ENCODE data around the gene RTKN2.

The RTKN2 gene

GRCh38 chr10:62172465-62172864, 96.2 kb downstream of the RTKN2 start:
- DNase-seq (ENCODE audit: low spot score), result no peak

DNA sequence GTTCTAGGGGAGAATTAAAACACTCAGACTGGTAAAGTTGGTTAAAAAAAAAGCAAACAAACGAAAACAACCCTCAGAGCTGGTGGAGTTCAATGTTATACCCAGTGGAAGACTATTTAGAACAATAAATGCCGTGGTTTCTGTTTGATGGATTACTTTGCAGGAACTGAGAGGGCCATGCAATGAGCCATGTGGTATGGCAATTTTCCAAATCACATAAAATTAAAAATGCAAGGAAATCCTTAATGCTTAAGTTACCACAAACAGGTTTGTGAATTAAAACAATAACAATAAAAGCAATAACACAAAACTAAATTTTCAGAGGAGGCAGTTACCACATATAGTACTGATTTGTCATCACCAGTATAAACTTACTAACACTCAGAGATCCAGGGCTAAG, 96.9 kb downstream of the RTKN2 start:
- no peak for DNase-seq (ENCODE audit: low spot score)

- no peak for DNase-seq (ENCODE audit: low spot score)
Observed at GRCh38 chr10:62170732-62171131, 97.9 kb downstream of the RTKN2 start.

DNA sequence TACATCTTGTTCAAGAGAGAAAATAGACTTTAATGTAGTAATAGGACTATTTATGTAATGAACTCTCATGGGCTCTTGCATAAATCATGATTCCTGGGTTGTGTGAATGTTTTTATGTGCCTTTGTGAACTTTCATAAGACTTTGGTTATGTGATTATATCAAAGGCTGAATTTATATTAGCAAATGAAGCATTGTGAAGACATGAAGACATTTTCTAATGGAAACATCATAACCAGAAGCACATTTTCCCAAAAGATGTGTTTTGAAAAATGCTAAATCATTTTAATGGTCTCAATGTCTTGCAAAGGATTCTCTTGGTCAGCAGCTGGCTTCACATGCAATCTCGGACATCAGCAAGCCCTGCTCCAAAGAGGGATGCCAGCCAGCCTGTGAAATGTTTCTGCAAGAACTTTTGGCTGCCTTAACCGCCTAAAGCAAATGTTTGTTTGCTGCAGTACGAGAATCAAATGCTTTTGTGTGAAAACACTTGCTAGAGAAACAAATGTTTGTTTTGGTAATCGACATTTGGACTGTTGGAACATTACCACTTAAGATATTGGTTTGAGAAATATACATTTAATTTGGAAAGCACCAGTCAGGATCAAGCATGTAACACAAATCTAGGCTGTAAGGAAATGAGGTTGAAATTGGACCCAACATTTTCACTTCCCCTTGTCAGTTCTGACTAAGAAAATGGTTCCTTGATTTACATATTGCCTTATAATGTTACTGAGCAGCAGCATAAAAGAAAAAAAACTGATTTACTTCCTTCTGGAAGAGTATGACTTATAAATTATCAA, 102.1 kb downstream of the RTKN2 start:
- DNase-seq (ENCODE audit: low spot score), result peak; percentile 32

DNA sequence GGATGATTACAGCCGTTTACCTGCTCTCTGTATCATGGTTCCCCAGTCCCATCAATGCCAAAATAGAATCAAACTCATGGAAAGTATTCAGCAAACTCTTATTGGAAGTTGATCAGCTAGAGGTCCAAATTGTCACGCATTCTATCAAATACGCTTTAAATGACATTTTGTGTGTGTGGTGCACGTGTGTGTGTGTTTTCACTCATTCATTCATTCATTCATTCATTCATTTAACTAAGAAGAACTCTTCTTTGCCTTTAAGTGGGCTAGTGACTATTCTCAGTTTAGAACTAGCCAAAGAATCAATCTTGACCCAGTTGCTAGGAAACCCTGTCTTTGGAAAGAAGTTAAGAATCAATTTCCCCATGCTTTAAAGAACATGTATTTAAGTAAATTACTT, 102.8 kb downstream of the RTKN2 start:
- no peak for DNase-seq (ENCODE audit: low spot score)

GRCh38 chr10:62163024-62163423, 105.6 kb downstream of the RTKN2 start:
- no peak for DNase-seq (ENCODE audit: low spot score)

DNA sequence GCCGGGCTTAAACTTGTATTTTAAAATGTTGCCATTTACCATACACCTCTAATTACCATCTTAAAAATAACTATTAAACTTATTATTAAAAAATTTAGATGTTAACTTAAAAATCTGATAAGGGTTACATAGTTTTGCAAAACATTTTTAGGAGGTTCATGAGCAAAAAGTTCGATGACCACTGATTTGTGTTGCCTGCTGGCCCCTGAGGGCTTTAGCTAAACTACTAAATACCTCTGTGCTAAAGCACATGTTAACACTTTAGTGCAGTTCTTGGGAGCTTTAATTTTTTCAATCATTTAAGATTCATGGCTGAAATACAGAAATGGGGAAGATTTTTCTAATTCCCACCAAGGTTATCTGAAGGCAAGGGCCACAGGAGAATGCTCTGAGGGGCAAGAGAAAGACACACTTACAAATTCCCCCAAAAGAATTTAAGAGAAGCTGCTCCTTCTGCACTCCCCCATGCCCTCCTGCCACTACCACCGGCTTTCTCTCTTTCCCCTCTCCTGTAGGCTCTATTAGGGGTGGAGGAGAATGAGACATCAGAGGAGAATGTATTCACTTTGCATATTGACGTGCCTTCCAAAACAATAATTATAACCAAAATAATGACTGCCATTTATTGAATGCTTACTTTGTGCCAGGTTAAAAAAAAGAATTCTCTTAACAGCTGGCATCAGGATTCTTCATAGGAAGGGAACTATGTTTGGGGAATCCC, 106.2 kb downstream of the RTKN2 start:
- no peak for DNase-seq (ENCODE audit: low spot score)

- no peak for DNase-seq (ENCODE audit: low spot score)
Observed at GRCh38 chr10:62159351-62159750, 109.3 kb downstream of the RTKN2 start.

DNA sequence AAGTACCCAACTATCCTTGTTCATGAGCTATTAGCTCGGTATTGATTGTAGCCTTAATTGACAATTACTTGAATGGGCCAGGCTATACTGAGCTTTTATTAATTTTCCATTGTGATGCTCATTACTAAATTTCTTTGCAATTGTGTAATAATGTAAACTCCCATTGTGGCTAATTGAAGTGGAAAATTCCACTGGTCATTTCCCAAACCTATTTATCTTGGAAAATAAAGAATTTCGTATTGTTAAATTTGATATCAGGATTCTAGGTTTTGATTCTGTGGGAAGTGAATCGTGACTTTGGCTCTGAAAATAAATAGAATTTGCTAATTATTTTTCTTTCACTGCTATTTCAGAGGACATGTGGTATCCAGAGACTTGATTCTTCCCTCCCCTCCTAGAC, 111.0 kb downstream of the RTKN2 start:
- no peak for DNase-seq (ENCODE audit: low spot score)

- DNase-seq (ENCODE audit: low spot score), result no peak
Observed at GRCh38 chr10:62155054-62155680, 113.5 kb downstream of the RTKN2 start.

DNA sequence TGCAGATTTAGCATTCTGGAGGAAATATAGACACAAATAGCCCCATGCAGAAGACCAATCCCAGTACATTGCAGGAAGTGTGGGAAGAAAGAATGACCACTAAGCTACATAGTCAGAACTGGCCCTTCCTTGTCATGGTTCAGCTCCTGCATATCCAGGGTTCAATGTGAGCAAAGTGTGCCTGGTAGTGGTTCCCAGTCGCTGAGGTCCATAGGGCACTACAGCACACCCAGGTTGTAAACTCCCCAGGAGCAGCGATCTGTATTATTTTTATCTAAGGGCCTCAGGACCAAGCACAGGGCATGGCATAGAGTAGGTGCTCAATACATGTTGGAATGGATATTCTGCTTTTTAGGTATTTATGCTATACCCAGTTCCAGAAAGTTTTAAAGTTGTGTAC, 114.4 kb downstream of the RTKN2 start:
- DNase-seq (ENCODE audit: low spot score), result no peak

DNA sequence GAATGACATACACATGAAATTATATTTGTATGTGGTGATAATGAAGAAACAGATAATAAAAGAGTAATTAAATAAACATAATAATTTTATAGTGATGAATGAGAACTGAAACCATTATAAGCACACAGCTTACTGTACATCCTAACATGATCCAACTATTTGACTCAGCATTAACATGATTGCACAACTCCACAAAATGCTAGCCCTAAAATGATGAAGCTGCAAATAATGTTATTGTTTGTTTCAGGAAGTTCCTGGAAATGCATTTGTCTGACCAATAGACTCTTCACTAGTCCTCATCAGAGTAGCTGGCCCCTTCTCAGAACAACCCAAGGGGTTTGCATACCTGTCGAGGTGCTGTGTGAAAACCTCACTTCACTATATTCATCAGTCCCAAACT, 115.5 kb downstream of the RTKN2 start:
- no peak for DNase-seq (ENCODE audit: low spot score)

- no peak for DNase-seq (ENCODE audit: low spot score)
Observed at GRCh38 chr10:62149621-62150020, 119.0 kb downstream of the RTKN2 start.

DNA sequence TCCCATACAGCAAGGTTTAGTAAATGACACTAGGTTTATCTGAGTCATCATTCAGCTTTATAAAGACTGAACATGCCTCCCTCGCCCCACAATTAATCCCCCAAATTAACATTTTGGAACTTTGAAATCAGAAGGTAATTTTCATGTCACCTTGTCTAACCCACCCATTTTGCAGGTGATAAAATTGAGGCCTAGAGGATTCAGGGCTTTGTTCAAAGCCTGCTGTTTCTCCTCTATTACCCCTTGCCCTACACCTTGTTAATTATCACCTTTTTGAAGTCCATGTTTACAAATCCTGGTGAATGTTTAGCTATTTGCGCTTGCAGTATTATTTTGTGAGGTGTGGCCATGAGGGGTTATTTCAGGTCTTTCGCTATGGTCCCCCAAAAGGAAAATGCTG, 120.5 kb downstream of the RTKN2 start:
- no peak for DNase-seq (ENCODE audit: low spot score)

GRCh38 chr10:62147425-62147824, 121.2 kb downstream of the RTKN2 start:
- no peak for DNase-seq (ENCODE audit: low spot score)

- no peak for DNase-seq (ENCODE audit: low spot score)
Observed at GRCh38 chr10:62136931-62137330, 131.7 kb downstream of the RTKN2 start.

GRCh38 chr10:62133618-62134017, 135.0 kb downstream of the RTKN2 start:
- DNase-seq (ENCODE audit: low spot score), result no peak

Data from pons (tissue), 1 donor.